Endothelial cell of umbilical vein (primary cell): ENCODE results near the gene ARHGAP42. TPM values are rescaled to one million over a fixed set of nuclear protein-coding genes. Genes with fewer than 3 reads are reported as not detected.

ENCODE experiments used
- BruUV-seq: library from RNA; stranded (reverse); fragments of 400-500 nt; replicated peaks from 2 replicates; lab custom pipeline; 2021; lab: Mats Ljungman, UMichigan
- CTCF ChIA-PET: fragments of 300-600, 350-600 bp; sonication (Branson Sonifier 250); formaldehyde crosslinking; loops from one replicate; lab custom pipeline; 2021; ENCODE audit warnings: antibody characterized with exemption, inconsistent platforms; lab: Charles Lee
- POLR2A ChIA-PET: fragments of 300-600, 350-600 bp; sonication (Branson Sonifier 250); formaldehyde crosslinking; loops from one replicate; lab custom pipeline; 2021; ENCODE audit warnings: antibody characterized with exemption, inconsistent platforms; lab: Charles Lee
- DNase-seq: peaks from one replicate; pipeline ENCODE4 v3.0.0-alpha.2; 2011; ENCODE audit warnings: low read depth, low spot score
- FAIRE-seq: peaks from 2 replicates; lab custom pipeline; 2011; peaks lifted over from hg19 to GRCh38; lab: Jason Lieb, UNC
- H2AFZ ChIP-seq: 2 replicates; pipeline ENCODE4 v1.6.0; 2012; ENCODE audit warnings: low read depth, low read length, control low read depth, inconsistent platforms
- H3K27ac ChIP-seq: 2 replicates; pipeline ENCODE4 v1.5.1; 2011; ENCODE audit warnings: low read depth, mild to moderate bottlenecking, control low read depth, low read length, moderate library complexity; ENCODE audit not compliant: insufficient read depth
- H3K27me3 ChIP-seq, 2 experiments: 2 replicates each; pipeline versions ENCODE4 v1.6.0 to v1.6.1; 2011; ENCODE audit warnings: low read length in 2 of 2, mixed read lengths in 1 of 2; ENCODE audit not compliant: control insufficient read depth in 2 of 2, insufficient read depth in 2 of 2
- H3K36me3 ChIP-seq, 2 experiments: 2 replicates in 1 of 2; 3 replicates in 1 of 2; pipeline ENCODE4 v1.5.1; 2011; ENCODE audit warnings: low read length in 2 of 2, mild to moderate bottlenecking in 1 of 2, moderate library complexity in 1 of 2; ENCODE audit not compliant: control insufficient read depth in 2 of 2, insufficient read depth in 2 of 2; ENCODE audit errors: extremely low read depth in 1 of 2
- H3K4me1 ChIP-seq: 3 replicates; pipeline ENCODE4 v1.5.1; 2011; ENCODE audit warnings: mild to moderate bottlenecking, low read length; ENCODE audit not compliant: control insufficient read depth, insufficient read depth; ENCODE audit errors: extremely low read depth
- H3K4me2 ChIP-seq: 2 replicates; pipeline ENCODE4 v1.6.1; 2011; ENCODE audit warnings: low read length, control low read depth, mixed read lengths; ENCODE audit not compliant: insufficient read depth
- H3K4me3 ChIP-seq, 3 experiments: fragments of 200-600 bp in 1 of 3; sonication (generic), shearing (Covaris generic) in 1 of 3; replicated peaks in 1 of 3; 2 replicates each; pipeline ENCODE4 v1.5.1; 2011 to 2016; ENCODE audit warnings: control low read depth in 3 of 3, low read length in 3 of 3, mild to moderate bottlenecking in 2 of 3, inconsistent platforms in 1 of 3, low read depth in 1 of 3, moderate library complexity in 1 of 3; ENCODE audit not compliant: insufficient read depth in 1 of 3
- H3K79me2 ChIP-seq: 2 replicates; pipeline ENCODE4 v1.6.0; 2012; ENCODE audit warnings: low read length, inconsistent platforms; ENCODE audit not compliant: control insufficient read depth, insufficient read depth
- H3K9ac ChIP-seq: replicated peaks from 2 replicates; pipeline ENCODE3; 2011; ENCODE audit warnings: low read length, control low read depth; ENCODE audit not compliant: insufficient read depth; ENCODE audit errors: extremely low read depth
- H3K9me1 ChIP-seq: replicated peaks from 3 replicates; pipeline ENCODE4 v1.6.0; 2011; ENCODE audit warnings: mild to moderate bottlenecking, low read length; ENCODE audit not compliant: control insufficient read depth, insufficient read depth; ENCODE audit errors: extremely low read depth
- H3K9me3 ChIP-seq: replicated peaks from 2 replicates; pipeline ENCODE4 v1.5.1; 2012; ENCODE audit warnings: low read length, inconsistent platforms; ENCODE audit not compliant: control insufficient read depth, insufficient read depth
- H4K20me1 ChIP-seq: replicated peaks from 2 replicates; pipeline ENCODE3; 2011; ENCODE audit warnings: mild to moderate bottlenecking, low read length; ENCODE audit not compliant: control insufficient read depth, insufficient read depth; ENCODE audit errors: extremely low read depth
- EZH2 ChIP-seq: IDR thresholded peaks from 2 replicates; pipeline ENCODE4 v1.6.1; 2012; ENCODE audit warnings: borderline replicate concordance, low read depth, mild to moderate bottlenecking, moderate library complexity, low read length, inconsistent platforms; ENCODE audit not compliant: severe bottlenecking
- FOS ChIP-seq: IDR thresholded peaks from 2 replicates; pipeline ENCODE4 v1.6.1; 2011; ENCODE audit warnings: mild to moderate bottlenecking, low read length, moderate library complexity, borderline replicate concordance; ENCODE audit not compliant: insufficient read depth
- GATA2 ChIP-seq: IDR thresholded peaks from 2 replicates; pipeline ENCODE4 v1.7.0; 2011; ENCODE audit warnings: low read depth, mild to moderate bottlenecking, moderate library complexity, mixed read lengths, low read length; ENCODE audit not compliant: insufficient read length, insufficient read depth
- JUN ChIP-seq: IDR thresholded peaks from 2 replicates; pipeline ENCODE4 v1.6.1; 2011; ENCODE audit warnings: borderline replicate concordance, low read depth; ENCODE audit not compliant: insufficient read length, insufficient read depth
- MYC ChIP-seq: IDR thresholded peaks from one replicate; pipeline ENCODE4 v1.6.1; 2011; ENCODE audit warnings: mild to moderate bottlenecking, low read depth, low read length
- POLR2A ChIP-seq: IDR thresholded peaks from 2 replicates; pipeline ENCODE4 v1.6.1; 2012; ENCODE audit warnings: low read depth, mild to moderate bottlenecking, control low read depth, low read length
- POLR2AphosphoS5 ChIP-seq: IDR thresholded peaks from 2 replicates; pipeline ENCODE4 v1.6.1; 2012; ENCODE audit warnings: low read depth, mild to moderate bottlenecking, control low read depth, low read length, moderate library complexity; ENCODE audit not compliant: insufficient read depth
- dilution Hi-C: fragments of 300-500 bp; cut with MboI; formaldehyde crosslinking; loops from one replicate; pipeline ENCODE4 v1.15.0; 2019; ENCODE audit warnings: low sequenced_read_pairs; ENCODE audit not compliant: extremely low pct_ligation_motif_present
- intact Hi-C: fragments of 100-400 bp; cut with micrococcal nuclease; formaldehyde crosslinking; loops from one replicate; pipeline ENCODE4 v1.10.0; 2022
- polyA plus RNA-seq, 4 experiments: library from polyadenylated mRNA; depleted of rRNA in 3 of 4; stranded (reverse) in 3 of 4; unstranded in 1 of 4; fragments of >200 nt; gene quantifications; 2 replicates each; pipeline versions ENCODE4 v1.2.1 to v1.2.3, GENCODE V29; 2011 to 2012; ENCODE audit warnings: missing spikeins in 1 of 4
- total RNA-seq: library from RNA; stranded (reverse); gene quantifications from 2 replicates; pipeline ENCODE4 v1.2.3, GENCODE V29; 2021
- TF ChIP-seq, protein P1 (sequence below): IDR thresholded peaks from 2 replicates; pipeline ENCODE4 v1.6.1; 2011; ENCODE audit not compliant: insufficient read depth, insufficient read length

The ARHGAP42 gene
- total and polyA plus RNA-seq, 2 donors (not counting 3 experiments of a cell fraction or from before 2014, with no cell fraction given), result 1.8 to 2.4 TPM

DNA sequence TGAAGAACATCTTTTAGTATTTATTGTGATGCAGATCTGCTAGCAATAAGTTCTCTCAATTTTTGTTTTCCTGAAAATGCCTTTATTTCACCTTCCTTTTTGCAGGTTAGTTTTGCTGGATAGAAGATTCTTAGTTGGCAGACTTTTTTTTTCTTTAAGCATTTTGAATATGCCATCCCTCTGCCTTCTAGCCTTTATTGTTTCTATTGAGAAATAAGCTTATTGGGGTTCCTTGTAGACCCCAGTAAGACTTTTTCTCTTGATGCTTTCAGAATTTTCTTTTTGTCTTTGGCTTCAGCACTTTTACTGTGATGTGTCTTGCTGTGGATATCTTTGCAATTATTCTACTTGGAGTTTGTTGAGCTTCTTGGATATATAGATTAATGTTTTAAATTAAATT lies 281.9 kb downstream of the ARHGAP42 start:
- POLR2A ChIA-PET, result no interaction called here
- Histone ChIP-seq H3K9me1 (no peaks in the 10 kb centered on the region), H2AFZ (no peak overlapping the region), H3K79me2 (no peaks in the 10 kb centered on the region), H3K4me2 (no peak overlapping the region), H3K4me1 (peaks cover 5% of the 10 kb centered on the region), H3K36me3 (no peaks in the 10 kb centered on the region), H3K27ac (no peak overlapping the region), H3K9me3 (no peaks in the 10 kb centered on the region), H3K4me3 (no peak overlapping the region), H3K9ac (no peak overlapping the region), H3K27me3 (no peaks in the 10 kb centered on the region), H4K20me1 (no peaks in the 10 kb centered on the region)
- TF ChIP-seq JUN (no peak), GATA2 (no peak), FOS (no peak), POLR2A (no peak), POLR2AphosphoS5 (no peak), EZH2 (no peak), MYC (no peak)
- TF ChIP-seq, protein P1, sequence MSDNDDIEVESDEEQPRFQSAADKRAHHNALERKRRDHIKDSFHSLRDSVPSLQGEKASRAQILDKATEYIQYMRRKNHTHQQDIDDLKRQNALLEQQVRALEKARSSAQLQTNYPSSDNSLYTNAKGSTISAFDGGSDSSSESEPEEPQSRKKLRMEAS, result no peak
- DNase-seq (no peak), FAIRE-seq (no peak)
- CTCF ChIA-PET, result interaction anchor here (0.9 kb wide), 1 partner anchor 10 kb away, joined by 3 read pairs; no protein-coding TSS in a partner anchor
- intact Hi-C loops (no loop called here), dilution Hi-C loops (no loop called here)
- BruUV-seq, result no TSS peak
